Measurements from ENCODE around the gene WNT3.

GRCh38 chr17:46837521-46837920 lies 19.0 kb upstream of the WNT3 start:
- TF ChIP-seq CTCF (IDR thresholded peaks at IDR 0.05), result no peak
- no peak for TF ChIP-seq HDAC2 (IDR thresholded peaks at IDR 0.05)
- TF ChIP-seq CHD2 (IDR thresholded peaks at IDR 0.05; ENCODE audit: low read length, partially characterized antibody), result no peak
- TF ChIP-seq, protein P1, sequence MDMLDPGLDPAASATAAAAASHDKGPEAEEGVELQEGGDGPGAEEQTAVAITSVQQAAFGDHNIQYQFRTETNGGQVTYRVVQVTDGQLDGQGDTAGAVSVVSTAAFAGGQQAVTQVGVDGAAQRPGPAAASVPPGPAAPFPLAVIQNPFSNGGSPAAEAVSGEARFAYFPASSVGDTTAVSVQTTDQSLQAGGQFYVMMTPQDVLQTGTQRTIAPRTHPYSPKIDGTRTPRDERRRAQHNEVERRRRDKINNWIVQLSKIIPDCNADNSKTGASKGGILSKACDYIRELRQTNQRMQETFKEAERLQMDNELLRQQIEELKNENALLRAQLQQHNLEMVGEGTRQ (IDR thresholded peaks at IDR 0.05), result no peak
- no peak for TF ChIP-seq KDM1A (IDR thresholded peaks at IDR 0.05; ENCODE audit: low read depth)
- no peak for TF ChIP-seq MAX (IDR thresholded peaks at IDR 0.05)
- TF ChIP-seq CHD4 (IDR thresholded peaks at IDR 0.05; ENCODE audit: borderline replicate concordance), result no peak
- no peak for TF ChIP-seq FOSL2 (IDR thresholded peaks at IDR 0.05)
- TF ChIP-seq FOSL2 (CRISPR knock-in tag; IDR thresholded peaks at IDR 0.05), result no peak
- no peak for TF ChIP-seq POLR2A (IDR thresholded peaks at IDR 0.05; ENCODE audit: low read length)
- TF ChIP-seq, protein P2, sequence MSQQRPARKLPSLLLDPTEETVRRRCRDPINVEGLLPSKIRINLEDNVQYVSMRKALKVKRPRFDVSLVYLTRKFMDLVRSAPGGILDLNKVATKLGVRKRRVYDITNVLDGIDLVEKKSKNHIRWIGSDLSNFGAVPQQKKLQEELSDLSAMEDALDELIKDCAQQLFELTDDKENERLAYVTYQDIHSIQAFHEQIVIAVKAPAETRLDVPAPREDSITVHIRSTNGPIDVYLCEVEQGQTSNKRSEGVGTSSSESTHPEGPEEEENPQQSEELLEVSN (IDR thresholded peaks at IDR 0.05; ENCODE audit: borderline replicate concordance, low read depth), result no peak

Measured in A549 (cell line).